D721Med (cell line): Measurements from ENCODE around the gene FAM210B.

ENCODE experiments used
- DNase-seq: peaks from one replicate; pipeline ENCODE4 v3.0.0; 2011; ENCODE audit warnings: low spot score; ENCODE audit not compliant: insufficient read length
- FAIRE-seq: peaks from 2 replicates; lab custom pipeline; 2011; peaks lifted over from hg19 to GRCh38; lab: Jason Lieb, UNC
- TF ChIP-seq, protein P1 (sequence below): IDR thresholded peaks from 2 replicates; pipeline ENCODE4 v1.5.1; 2012; ENCODE audit warnings: mild to moderate bottlenecking, control low read depth; ENCODE audit not compliant: insufficient read depth; ENCODE audit errors: missing control alignments

FAM210B gene

DNA sequence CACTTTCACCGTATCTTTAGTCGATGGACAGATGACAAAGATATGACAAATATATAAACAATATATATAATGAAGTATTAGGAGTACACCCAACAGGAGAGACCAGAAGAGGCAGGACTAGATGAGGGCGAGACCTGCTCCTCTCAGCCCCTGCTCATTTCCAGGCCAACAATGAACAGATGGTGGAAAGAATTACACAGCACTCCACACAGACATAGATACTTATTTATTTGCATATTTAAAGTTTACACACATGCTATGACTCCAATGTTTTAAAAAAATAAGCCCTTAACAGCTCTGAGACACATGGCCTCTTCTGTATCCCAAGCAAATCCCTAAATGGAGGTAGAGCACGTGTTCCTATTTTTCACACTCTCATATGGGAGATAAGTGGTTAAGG is 10.4 kb downstream of the FAM210B start:
- TF ChIP-seq, protein P1, sequence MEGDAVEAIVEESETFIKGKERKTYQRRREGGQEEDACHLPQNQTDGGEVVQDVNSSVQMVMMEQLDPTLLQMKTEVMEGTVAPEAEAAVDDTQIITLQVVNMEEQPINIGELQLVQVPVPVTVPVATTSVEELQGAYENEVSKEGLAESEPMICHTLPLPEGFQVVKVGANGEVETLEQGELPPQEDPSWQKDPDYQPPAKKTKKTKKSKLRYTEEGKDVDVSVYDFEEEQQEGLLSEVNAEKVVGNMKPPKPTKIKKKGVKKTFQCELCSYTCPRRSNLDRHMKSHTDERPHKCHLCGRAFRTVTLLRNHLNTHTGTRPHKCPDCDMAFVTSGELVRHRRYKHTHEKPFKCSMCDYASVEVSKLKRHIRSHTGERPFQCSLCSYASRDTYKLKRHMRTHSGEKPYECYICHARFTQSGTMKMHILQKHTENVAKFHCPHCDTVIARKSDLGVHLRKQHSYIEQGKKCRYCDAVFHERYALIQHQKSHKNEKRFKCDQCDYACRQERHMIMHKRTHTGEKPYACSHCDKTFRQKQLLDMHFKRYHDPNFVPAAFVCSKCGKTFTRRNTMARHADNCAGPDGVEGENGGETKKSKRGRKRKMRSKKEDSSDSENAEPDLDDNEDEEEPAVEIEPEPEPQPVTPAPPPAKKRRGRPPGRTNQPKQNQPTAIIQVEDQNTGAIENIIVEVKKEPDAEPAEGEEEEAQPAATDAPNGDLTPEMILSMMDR, result no peak
- DNase-seq, result no peak
- no peak for FAIRE-seq

- no peak for FAIRE-seq
- TF ChIP-seq, protein P1, result no peak
- DNase-seq, result no peak
Observed at GRCh38 chr20:56371977-56372376, 13.2 kb downstream of the FAM210B start.

DNA sequence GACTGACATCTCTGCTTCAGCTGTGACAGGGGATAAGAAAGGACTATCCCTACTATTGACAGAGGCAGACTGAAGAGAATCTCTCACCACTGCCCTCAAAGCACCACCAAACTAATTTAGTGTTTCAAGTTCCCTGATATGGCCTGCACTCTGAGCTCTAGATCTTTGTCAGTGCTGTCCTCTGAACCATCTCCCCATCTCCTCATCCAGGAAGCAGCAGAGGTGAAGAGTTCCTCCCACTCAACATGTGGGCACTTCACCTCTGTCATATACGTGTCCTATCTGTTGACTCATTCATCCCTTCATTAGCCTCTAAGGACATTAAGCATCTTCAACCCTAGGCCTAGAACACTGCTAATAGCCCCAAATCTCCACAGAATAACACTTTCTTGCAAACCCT is 14.1 kb downstream of the FAM210B start:
- no peak for DNase-seq
- no peak for FAIRE-seq
- TF ChIP-seq, protein P1, result no peak

- FAIRE-seq (no peak), DNase-seq (no peak)
- TF ChIP-seq, protein P1, result no peak
Observed at GRCh38 chr20:56373942-56374341, 15.2 kb downstream of the FAM210B start.

GRCh38 chr20:56376331-56376730 is 17.6 kb downstream of the FAM210B start:
- TF ChIP-seq, protein P1, result no peak
- FAIRE-seq, result no peak
- no peak for DNase-seq

DNA sequence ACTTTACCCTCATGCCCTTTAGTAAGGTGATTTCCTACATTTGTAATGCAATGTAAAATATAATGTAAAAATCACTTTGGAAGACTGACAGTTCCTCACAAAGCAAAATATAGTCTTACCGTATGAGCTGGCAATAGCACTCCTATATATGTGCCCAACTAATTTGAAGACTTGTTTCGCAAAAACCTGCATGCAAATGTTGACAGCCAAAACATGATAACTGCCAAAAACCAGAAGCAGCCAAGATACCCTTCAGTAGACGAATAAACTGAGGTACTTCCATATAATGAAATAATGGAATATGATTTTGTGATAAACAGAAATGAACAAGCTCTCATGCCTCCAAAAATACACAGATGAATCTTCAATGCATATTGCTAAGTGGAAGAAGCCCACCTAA is 19.6 kb downstream of the FAM210B start:
- DNase-seq, result no peak
- FAIRE-seq, result no peak

DNA sequence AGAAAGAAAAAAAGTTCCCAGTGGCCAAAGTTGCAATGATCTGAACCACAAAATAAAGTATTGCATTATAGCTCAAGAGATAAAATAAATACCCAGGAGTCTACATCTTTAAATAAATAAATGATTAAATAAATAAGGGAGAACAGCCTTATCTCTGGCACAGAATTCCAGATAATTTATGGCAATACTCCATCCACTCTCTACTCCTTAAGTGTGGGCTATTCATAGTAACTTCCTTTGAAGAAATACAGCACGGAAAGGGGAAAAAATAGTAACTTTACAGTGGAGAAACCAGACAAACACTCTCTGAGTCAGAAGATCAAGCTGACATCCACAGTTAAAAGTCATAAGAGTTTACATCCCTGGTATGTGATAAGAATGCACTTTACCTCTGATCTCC is 21.6 kb downstream of the FAM210B start:
- TF ChIP-seq, protein P1, result no peak
- no peak for FAIRE-seq
- DNase-seq, result no peak

More for the DNA sequence above, 19.6 kb downstream of the FAM210B start:
- TF ChIP-seq, protein P1, result no peak
